Activated CD4-positive, alpha-beta T cell treated with anti-CD3 and anti-CD28 coated beads, Interleukin-2, amount 50 U/mL, for 48 hours (primary cell): ENCODE measurements around the gene ECT2.
"Not testable (repeated sequence)": the region's sequence is repeated elsewhere in the genome, so short reads cannot be mapped to it uniquely, and the experiment has no call there.

Experiments
- DNase-seq, 2 experiments: peaks; one replicate each; pipeline ENCODE4 v3.0.0-alpha.2; 2020

Gene ECT2

GRCh38 chr3:172739462-172739861 is 11.1 kb upstream of the ECT2 start:
- no peak for DNase-seq

- DNase-seq, result no peak
These were observed 4.1 kb upstream of the ECT2 start for GRCh38 chr3:172746475-172746874.

- DNase-seq, result no peak
These were observed 1.1 kb upstream of the ECT2 start for GRCh38 chr3:172749230-172749965.

GRCh38 chr3:172750069-172750367 is 508 bp upstream of the ECT2 start:
- DNase-seq, result peak in 1 of 2 experiments; percentile 16

GRCh38 chr3:172751175-172751704 is 714 bp downstream of the ECT2 start:
- no peak for DNase-seq

GRCh38 chr3:172752651-172753050 is 2.1 kb downstream of the ECT2 start:
- no peak for DNase-seq

- DNase-seq, result no peak
These were observed 2.6 kb downstream of the ECT2 start for GRCh38 chr3:172753125-172753524.

- DNase-seq, result not testable (repeated sequence)
These were observed 9.9 kb downstream of the ECT2 start for GRCh38 chr3:172760416-172760815.

- no peak for DNase-seq
These were observed 15.7 kb downstream of the ECT2 start for GRCh38 chr3:172766241-172766640.

GRCh38 chr3:172766718-172767405 is 16.3 kb downstream of the ECT2 start:
- no peak for DNase-seq

- no peak for DNase-seq
These were observed 19.9 kb downstream of the ECT2 start for GRCh38 chr3:172770382-172770781.

- DNase-seq, result no peak
These were observed 21.1 kb downstream of the ECT2 start for GRCh38 chr3:172771672-172772071.

- DNase-seq, result no peak
These were observed 25.7 kb downstream of the ECT2 start for GRCh38 chr3:172776049-172776717.

- no peak for DNase-seq
These were observed 27.4 kb downstream of the ECT2 start for GRCh38 chr3:172777901-172778300.

- DNase-seq, result no peak
These were observed 31.7 kb downstream of the ECT2 start for GRCh38 chr3:172782235-172782634.

- no peak for DNase-seq
These were observed 35.5 kb downstream of the ECT2 start for GRCh38 chr3:172786036-172786435.

GRCh38 chr3:172787019-172787418 is 36.5 kb downstream of the ECT2 start:
- DNase-seq, result no peak

GRCh38 chr3:172787746-172788145 is 37.2 kb downstream of the ECT2 start:
- DNase-seq, result no peak

- DNase-seq, result no peak
These were observed 48.7 kb downstream of the ECT2 start for GRCh38 chr3:172799246-172799645.

- no peak for DNase-seq
These were observed 49.6 kb downstream of the ECT2 start for GRCh38 chr3:172800156-172800555.

GRCh38 chr3:172803489-172803888 is 53.0 kb downstream of the ECT2 start:
- DNase-seq, result no peak

GRCh38 chr3:172804323-172804722 is 53.8 kb downstream of the ECT2 start:
- DNase-seq, result no peak

- DNase-seq, result no peak
These were observed 58.5 kb downstream of the ECT2 start for GRCh38 chr3:172808969-172809546.

- no peak for DNase-seq
These were observed 60.6 kb downstream of the ECT2 start for GRCh38 chr3:172811099-172811498.
